ENCODE results near the gene C12orf43.

- TF ChIP-seq CTCF (IDR thresholded peaks at IDR 0.05) (no peak), POLR2A (IDR thresholded peaks at IDR 0.05) (no peak)
These were observed 26.6 kb downstream of the C12orf43 start for GRCh38 chr12:120989687-120990086.
